ENCODE results near the gene GMEB2. TPM values are rescaled to one million over a fixed set of nuclear protein-coding genes. Genes with fewer than 3 reads are reported as not detected.

GMEB2 gene
- polyA plus RNA-seq, 4 donors: 8.4 to 10.4 (median 9.6) TPM

- H3K27me3 ChIP-seq (ENCODE audit: control insufficient read depth in 3 of 3, insufficient read depth in 3 of 3, low read length in 3 of 3): peaks cover 5 to 48% (median 8%) of the 10 kb centered on the region in 3 donors
- no peak overlapping the region for H3K27ac ChIP-seq (ENCODE audit: low read depth in 1 of 3, low read length in 2 of 3)
- WGBS, 3 donors: 45 to 58% (median 52%) methylated on average over 9 of the region's 9 CpGs
- no peak for DNase-seq
- H3K36me3 ChIP-seq (ENCODE audit: control insufficient read depth in 3 of 3, insufficient read depth in 2 of 3, low read depth in 1 of 3, low read length in 3 of 3): no peaks in the 10 kb centered on the region
- no peak for FAIRE-seq
- peaks cover 0 to 9% (median 0%) of the 10 kb centered on the region in 3 donors for H3K4me1 ChIP-seq (ENCODE audit: control insufficient read depth in 3 of 3, insufficient read depth in 2 of 3, low read depth in 1 of 3, low read length in 2 of 3)
- no peak overlapping the region for H3K4me3 ChIP-seq (ENCODE audit: low read depth in 1 of 3, low read length in 3 of 3)
- H3K9me3 ChIP-seq (ENCODE audit: control insufficient read depth in 2 of 2, insufficient read depth in 1 of 2, low read depth in 1 of 2, low read length in 1 of 2): peaks cover 0 to 4% of the 10 kb centered on the region in 2 donors
Measured at GRCh38 chr20:63551068-63551467, 75.8 kb downstream of the GMEB2 start.

GRCh38 chr20:63549679-63550282, 77.1 kb downstream of the GMEB2 start:
- WGBS, 3 donors: 61 to 81% (median 65%) methylated on average over 14 to 18 of the region's 18 CpGs
- peaks cover 0 to 22% (median 0%) of the 10 kb centered on the region in 3 donors for H3K4me1 ChIP-seq (ENCODE audit: control insufficient read depth in 3 of 3, insufficient read depth in 2 of 3, low read depth in 1 of 3, low read length in 2 of 3)
- FAIRE-seq (no peak), DNase-seq (no peak)
- H3K9me3 ChIP-seq (ENCODE audit: control insufficient read depth in 2 of 2, insufficient read depth in 1 of 2, low read depth in 1 of 2, low read length in 1 of 2): peaks cover 0 to 4% of the 10 kb centered on the region in 2 donors
- no peak overlapping the region for H3K27ac ChIP-seq (ENCODE audit: low read depth in 1 of 3, low read length in 2 of 3)
- H3K27me3 ChIP-seq (ENCODE audit: control insufficient read depth in 3 of 3, insufficient read depth in 3 of 3, low read length in 3 of 3): peaks cover 5 to 54% (median 8%) of the 10 kb centered on the region in 3 donors
- H3K4me3 ChIP-seq (ENCODE audit: low read depth in 1 of 3, low read length in 3 of 3): no peak overlapping the region
- H3K36me3 ChIP-seq (ENCODE audit: control insufficient read depth in 3 of 3, insufficient read depth in 2 of 3, low read depth in 1 of 3, low read length in 3 of 3): no peaks in the 10 kb centered on the region

GRCh38 chr20:63549019-63549418, 77.9 kb downstream of the GMEB2 start:
- H3K4me3 ChIP-seq (ENCODE audit: low read depth in 1 of 3, low read length in 3 of 3): no peak overlapping the region
- 20 to 27% (median 22%) methylated on average over 6 to 12 of the region's 25 CpGs for WGBS, 3 donors
- DNase-seq (no peak), FAIRE-seq (no peak)
- peaks cover 0 to 4% of the 10 kb centered on the region in 2 donors for H3K9me3 ChIP-seq (ENCODE audit: control insufficient read depth in 2 of 2, insufficient read depth in 1 of 2, low read depth in 1 of 2, low read length in 1 of 2)
- no peaks in the 10 kb centered on the region for H3K36me3 ChIP-seq (ENCODE audit: control insufficient read depth in 3 of 3, insufficient read depth in 2 of 3, low read depth in 1 of 3, low read length in 3 of 3)
- H3K27ac ChIP-seq (ENCODE audit: low read depth in 1 of 3, low read length in 2 of 3): no peak overlapping the region
- peaks cover 0 to 23% (median 0%) of the 10 kb centered on the region in 3 donors for H3K4me1 ChIP-seq (ENCODE audit: control insufficient read depth in 3 of 3, insufficient read depth in 2 of 3, low read depth in 1 of 3, low read length in 2 of 3)
- peaks cover 5 to 50% (median 8%) of the 10 kb centered on the region in 3 donors for H3K27me3 ChIP-seq (ENCODE audit: control insufficient read depth in 3 of 3, insufficient read depth in 3 of 3, low read length in 3 of 3)

GRCh38 chr20:63548542-63548941, 78.4 kb downstream of the GMEB2 start:
- Histone ChIP-seq H3K4me3 (ENCODE audit: low read depth in 1 of 3, low read length in 3 of 3) (no peak overlapping the region), H3K27me3 (ENCODE audit: control insufficient read depth in 3 of 3, insufficient read depth in 3 of 3, low read length in 3 of 3) (peaks cover 5 to 47% (median 8%) of the 10 kb centered on the region in 3 donors), H3K4me1 (ENCODE audit: control insufficient read depth in 3 of 3, insufficient read depth in 2 of 3, low read depth in 1 of 3, low read length in 2 of 3) (peaks cover 0 to 25% (median 0%) of the 10 kb centered on the region in 3 donors), H3K9me3 (ENCODE audit: control insufficient read depth in 2 of 2, insufficient read depth in 1 of 2, low read depth in 1 of 2, low read length in 1 of 2) (peaks cover 0 to 4% of the 10 kb centered on the region in 2 donors), H3K36me3 (ENCODE audit: control insufficient read depth in 3 of 3, insufficient read depth in 2 of 3, low read depth in 1 of 3, low read length in 3 of 3) (no peaks in the 10 kb centered on the region), H3K27ac (ENCODE audit: low read depth in 1 of 3, low read length in 2 of 3) (no peak overlapping the region)
- FAIRE-seq (no peak), DNase-seq (no peak)
- WGBS, 3 donors: 32 to 47% (median 45%) methylated on average over 10 to 11 of the region's 11 CpGs

GRCh38 chr20:63547725-63548480, 79.0 kb downstream of the GMEB2 start, which contains the start of gene SRMS:
Gene SRMS, minus strand, starts transcription at chr20:63547749. Its CDS starts 286 bp downstream, at chr20:63547463.
- Histone ChIP-seq H3K27me3 (ENCODE audit: control insufficient read depth in 3 of 3, insufficient read depth in 3 of 3, low read length in 3 of 3) (peaks cover 5 to 47% (median 8%) of the 10 kb centered on the region in 3 donors), H3K27ac (ENCODE audit: low read depth in 1 of 3, low read length in 2 of 3) (no peak within 1 kb of the TSS), H3K36me3 (ENCODE audit: control insufficient read depth in 3 of 3, insufficient read depth in 2 of 3, low read depth in 1 of 3, low read length in 3 of 3) (no peaks in the 10 kb centered on the region), H3K4me3 (ENCODE audit: low read depth in 1 of 3, low read length in 3 of 3) (no peak within 1 kb of the TSS), H3K4me1 (ENCODE audit: control insufficient read depth in 3 of 3, insufficient read depth in 2 of 3, low read depth in 1 of 3, low read length in 2 of 3) (peaks cover 0 to 25% (median 0%) of the 10 kb centered on the region in 3 donors), H3K9me3 (ENCODE audit: control insufficient read depth in 2 of 2, insufficient read depth in 1 of 2, low read depth in 1 of 2, low read length in 1 of 2) (no peaks in the 10 kb centered on the region)
- 45 to 53% (median 47%) methylated on average over 31 to 35 of the region's 35 CpGs for WGBS, 3 donors
- no peak for DNase-seq
- FAIRE-seq: no peak

- peaks cover 0 to 25% (median 0%) of the 10 kb centered on the region in 3 donors for H3K4me1 ChIP-seq (ENCODE audit: control insufficient read depth in 3 of 3, insufficient read depth in 2 of 3, low read depth in 1 of 3, low read length in 2 of 3)
- H3K27ac ChIP-seq (ENCODE audit: low read depth in 1 of 3, low read length in 2 of 3): no peak overlapping the region
- H3K27me3 ChIP-seq (ENCODE audit: control insufficient read depth in 3 of 3, insufficient read depth in 3 of 3, low read length in 3 of 3): peaks cover 5 to 47% (median 8%) of the 10 kb centered on the region in 3 donors
- 53 to 62% (median 58%) methylated on average over 38 to 58 of the region's 58 CpGs for WGBS, 3 donors
- no peaks in the 10 kb centered on the region for H3K36me3 ChIP-seq (ENCODE audit: control insufficient read depth in 3 of 3, insufficient read depth in 2 of 3, low read depth in 1 of 3, low read length in 3 of 3)
- DNase-seq (no peak), FAIRE-seq (no peak)
- no peak overlapping the region for H3K4me3 ChIP-seq (ENCODE audit: low read depth in 1 of 3, low read length in 3 of 3)
- H3K9me3 ChIP-seq (ENCODE audit: control insufficient read depth in 2 of 2, insufficient read depth in 1 of 2, low read depth in 1 of 2, low read length in 1 of 2): no peaks in the 10 kb centered on the region
Measured at GRCh38 chr20:63546956-63547724, 79.8 kb downstream of the GMEB2 start.

- H3K27me3 ChIP-seq (ENCODE audit: control insufficient read depth in 3 of 3, insufficient read depth in 3 of 3, low read length in 3 of 3): peaks cover 5 to 47% (median 8%) of the 10 kb centered on the region in 3 donors
- no peak overlapping the region for H3K4me3 ChIP-seq (ENCODE audit: low read depth in 1 of 3, low read length in 3 of 3)
- peaks cover 0 to 25% (median 0%) of the 10 kb centered on the region in 3 donors for H3K4me1 ChIP-seq (ENCODE audit: control insufficient read depth in 3 of 3, insufficient read depth in 2 of 3, low read depth in 1 of 3, low read length in 2 of 3)
- H3K36me3 ChIP-seq (ENCODE audit: control insufficient read depth in 3 of 3, insufficient read depth in 2 of 3, low read depth in 1 of 3, low read length in 3 of 3): no peaks in the 10 kb centered on the region
- WGBS, 3 donors: 35 to 70% (median 49%) methylated on average over 17 to 20 of the region's 20 CpGs
- H3K9me3 ChIP-seq (ENCODE audit: control insufficient read depth in 2 of 2, insufficient read depth in 1 of 2, low read depth in 1 of 2, low read length in 1 of 2): no peaks in the 10 kb centered on the region
- no peak overlapping the region for H3K27ac ChIP-seq (ENCODE audit: low read depth in 1 of 3, low read length in 2 of 3)
- DNase-seq (no peak), FAIRE-seq (no peak)
Measured at GRCh38 chr20:63546256-63546955, 80.5 kb downstream of the GMEB2 start.

Data from small intestine (tissue), 7 donors.